ENCODE results near the gene WDCP.
"Not testable (repeated sequence)": the region's sequence is repeated elsewhere in the genome, so short reads cannot be mapped to it uniquely, and the experiment has no call there.

WDCP gene, protein sequence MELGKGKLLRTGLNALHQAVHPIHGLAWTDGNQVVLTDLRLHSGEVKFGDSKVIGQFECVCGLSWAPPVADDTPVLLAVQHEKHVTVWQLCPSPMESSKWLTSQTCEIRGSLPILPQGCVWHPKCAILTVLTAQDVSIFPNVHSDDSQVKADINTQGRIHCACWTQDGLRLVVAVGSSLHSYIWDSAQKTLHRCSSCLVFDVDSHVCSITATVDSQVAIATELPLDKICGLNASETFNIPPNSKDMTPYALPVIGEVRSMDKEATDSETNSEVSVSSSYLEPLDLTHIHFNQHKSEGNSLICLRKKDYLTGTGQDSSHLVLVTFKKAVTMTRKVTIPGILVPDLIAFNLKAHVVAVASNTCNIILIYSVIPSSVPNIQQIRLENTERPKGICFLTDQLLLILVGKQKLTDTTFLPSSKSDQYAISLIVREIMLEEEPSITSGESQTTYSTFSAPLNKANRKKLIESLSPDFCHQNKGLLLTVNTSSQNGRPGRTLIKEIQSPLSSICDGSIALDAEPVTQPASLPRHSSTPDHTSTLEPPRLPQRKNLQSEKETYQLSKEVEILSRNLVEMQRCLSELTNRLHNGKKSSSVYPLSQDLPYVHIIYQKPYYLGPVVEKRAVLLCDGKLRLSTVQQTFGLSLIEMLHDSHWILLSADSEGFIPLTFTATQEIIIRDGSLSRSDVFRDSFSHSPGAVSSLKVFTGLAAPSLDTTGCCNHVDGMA

DNA sequence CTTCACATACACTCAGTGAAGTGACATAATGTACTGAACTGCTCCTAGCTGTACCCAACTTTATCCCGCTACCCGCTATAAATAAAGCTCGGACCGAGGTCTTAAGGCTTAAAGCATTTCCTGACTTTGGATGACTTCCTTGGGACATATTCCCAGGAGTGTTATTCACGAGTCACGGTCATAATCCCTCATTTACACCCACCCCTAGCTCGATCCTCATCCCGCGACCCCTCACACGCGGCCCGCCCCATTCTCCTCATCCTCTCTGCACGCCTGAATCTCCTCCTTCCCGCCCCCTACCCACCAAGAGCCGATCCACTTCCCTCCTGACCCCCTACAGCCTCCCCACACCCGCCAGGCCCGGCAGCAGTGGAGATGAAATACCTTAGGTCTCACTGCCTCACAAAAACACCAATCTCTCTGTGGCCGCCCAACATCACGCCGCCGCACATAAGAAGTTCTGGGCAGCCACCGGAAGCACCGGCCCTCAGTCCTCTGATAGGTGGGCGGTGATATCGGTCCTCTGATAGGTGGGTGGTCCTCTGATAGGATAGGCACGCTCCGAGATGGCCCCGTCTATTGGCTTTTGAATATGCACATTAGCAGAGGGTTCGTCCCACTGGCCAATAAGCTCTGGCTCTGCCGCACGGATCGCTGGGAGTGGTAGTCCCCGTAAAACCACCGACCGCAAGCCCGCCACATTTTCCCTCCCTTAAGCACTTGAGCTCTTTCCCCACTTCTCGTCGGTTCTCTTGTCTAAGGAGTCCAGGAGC, at the start of gene WDCP:
WDCP (minus strand) TSS at position 462 of the 773 bp plus-strand sequence. CDS start 7,897 bp downstream, outside the sequence.
- DNase-seq (ENCODE audit: low read depth, low spot score): peak; percentile 97

DNA sequence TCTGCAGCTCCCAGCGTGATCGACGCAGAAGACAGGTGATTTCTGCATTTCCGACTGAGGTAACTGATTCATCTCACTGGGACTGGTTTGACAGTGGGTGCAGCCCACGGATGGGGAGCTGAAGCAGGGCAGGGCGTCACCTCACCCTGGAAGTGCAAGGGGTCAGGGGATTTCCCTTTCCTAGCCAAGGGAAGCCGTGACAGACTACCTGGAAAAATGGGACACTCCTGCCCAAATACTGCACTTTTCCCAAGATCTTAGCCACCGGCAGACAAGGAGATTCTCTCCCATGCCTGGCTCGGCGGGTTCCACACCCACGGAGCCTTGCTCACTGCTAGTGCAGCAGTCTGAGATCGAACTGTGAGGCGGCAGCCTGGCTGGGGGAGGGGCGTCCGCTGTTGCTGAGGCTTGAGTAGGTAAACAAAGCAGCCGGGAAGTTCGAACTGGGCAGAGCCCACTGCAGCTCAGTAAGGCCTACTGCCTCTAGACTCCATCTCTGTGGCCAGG, 48.0 kb upstream of the WDCP start:
- DNase-seq (ENCODE audit: low read depth, low spot score): not testable (repeated sequence)

DNA sequence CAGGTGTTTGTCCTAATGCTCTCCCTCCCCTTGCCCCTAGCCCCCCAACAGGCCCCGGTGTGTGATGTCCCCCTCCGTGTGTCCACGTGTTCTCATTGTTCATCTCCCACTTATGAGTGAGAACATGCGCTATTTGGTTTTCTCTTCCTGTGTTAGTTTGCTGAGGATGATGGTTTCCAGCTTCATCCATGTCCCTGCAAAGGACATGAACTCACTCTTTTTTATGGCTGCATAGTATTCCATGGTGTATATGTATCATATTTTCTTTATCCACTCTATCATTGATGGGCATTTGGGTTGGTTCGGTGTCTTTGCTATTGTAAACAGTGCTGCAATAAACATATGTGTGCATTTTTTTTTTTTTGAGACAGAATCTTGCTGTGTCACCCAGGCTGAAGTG, 46.1 kb upstream of the WDCP start:
- not testable (repeated sequence) for DNase-seq (ENCODE audit: low read depth, low spot score)

DNA sequence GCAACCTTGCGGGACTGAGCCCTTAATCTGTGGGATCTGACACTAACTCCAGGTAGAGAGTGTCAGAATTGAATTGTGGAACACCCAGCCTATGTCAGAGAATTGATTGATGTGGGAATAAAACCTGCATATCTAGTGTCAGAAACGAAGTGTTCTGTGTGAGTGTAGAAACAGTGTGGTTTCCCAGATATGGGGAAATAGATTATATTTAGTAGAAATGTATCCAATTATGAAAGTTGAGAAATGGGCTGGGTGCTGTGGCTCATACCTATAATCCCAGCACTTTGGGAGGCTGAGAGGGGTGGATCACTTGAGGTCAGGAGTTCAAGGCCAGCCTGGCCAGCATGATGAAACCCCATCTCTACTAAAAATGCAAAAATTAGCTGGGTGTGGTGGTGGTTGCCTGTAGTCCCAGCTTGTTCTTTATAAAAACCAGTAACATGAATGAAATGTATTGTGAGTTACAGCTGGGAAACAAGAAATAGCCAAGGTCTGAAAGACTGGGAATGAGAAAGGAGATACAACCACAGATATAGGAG, 41.7 kb upstream of the WDCP start:
- no peak for DNase-seq (ENCODE audit: low read depth, low spot score)

DNA sequence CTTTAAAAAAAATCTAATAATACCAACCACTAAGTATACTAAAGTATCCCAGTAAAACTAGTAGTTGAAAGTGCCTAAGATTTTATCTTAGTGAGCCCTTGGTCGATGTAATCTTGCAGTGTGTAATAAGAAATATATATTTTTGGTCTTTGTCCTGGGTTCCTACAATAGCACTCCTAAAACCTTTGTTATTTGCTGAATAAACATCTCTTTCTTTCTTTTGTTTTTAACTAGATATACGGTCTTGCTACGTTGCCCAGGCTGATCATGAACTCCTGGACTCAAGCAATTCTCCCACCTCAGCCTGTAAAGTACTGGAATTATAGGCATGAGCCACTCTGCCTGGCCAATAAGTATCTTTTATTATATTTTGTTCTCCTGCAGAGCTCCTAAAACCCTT, 39.8 kb upstream of the WDCP start:
- no peak for DNase-seq (ENCODE audit: low read depth, low spot score)

DNA sequence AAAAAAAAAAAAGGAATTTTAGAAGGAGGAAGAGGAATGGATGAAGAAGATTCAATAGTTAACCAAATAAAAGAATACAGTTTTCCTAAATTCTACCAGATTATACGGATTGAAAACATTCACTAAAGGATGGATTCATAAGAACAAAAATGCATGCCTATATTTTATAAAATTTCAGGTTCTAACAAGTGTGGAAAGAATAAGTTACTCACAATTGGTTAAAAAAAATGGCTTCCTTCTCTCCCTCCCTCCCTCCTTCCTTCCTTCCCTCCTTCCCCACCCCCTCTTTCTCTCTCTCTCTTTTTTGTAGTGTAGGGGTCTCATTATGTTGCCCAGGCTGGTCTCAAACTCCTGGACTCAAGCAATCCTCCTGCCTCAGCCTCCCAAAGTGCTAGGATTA, 39.0 kb upstream of the WDCP start:
- DNase-seq (ENCODE audit: low read depth, low spot score): no peak

DNA sequence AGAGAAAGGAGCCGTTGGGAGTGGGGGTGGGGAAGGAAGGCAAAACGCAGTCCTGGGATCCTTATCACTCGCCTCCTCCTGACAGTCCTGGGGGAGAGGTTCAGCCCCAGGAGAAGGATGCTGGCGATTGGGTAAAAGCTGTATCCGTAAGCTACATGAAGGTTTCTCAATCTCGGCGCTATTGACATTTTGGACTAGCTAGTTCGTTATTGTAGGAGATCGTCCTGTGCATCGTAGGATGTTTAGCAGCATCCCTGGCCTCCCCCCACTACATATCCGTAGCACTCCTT, 38.0 kb upstream of the WDCP start:
- no peak for DNase-seq (ENCODE audit: low read depth, low spot score)

DNA sequence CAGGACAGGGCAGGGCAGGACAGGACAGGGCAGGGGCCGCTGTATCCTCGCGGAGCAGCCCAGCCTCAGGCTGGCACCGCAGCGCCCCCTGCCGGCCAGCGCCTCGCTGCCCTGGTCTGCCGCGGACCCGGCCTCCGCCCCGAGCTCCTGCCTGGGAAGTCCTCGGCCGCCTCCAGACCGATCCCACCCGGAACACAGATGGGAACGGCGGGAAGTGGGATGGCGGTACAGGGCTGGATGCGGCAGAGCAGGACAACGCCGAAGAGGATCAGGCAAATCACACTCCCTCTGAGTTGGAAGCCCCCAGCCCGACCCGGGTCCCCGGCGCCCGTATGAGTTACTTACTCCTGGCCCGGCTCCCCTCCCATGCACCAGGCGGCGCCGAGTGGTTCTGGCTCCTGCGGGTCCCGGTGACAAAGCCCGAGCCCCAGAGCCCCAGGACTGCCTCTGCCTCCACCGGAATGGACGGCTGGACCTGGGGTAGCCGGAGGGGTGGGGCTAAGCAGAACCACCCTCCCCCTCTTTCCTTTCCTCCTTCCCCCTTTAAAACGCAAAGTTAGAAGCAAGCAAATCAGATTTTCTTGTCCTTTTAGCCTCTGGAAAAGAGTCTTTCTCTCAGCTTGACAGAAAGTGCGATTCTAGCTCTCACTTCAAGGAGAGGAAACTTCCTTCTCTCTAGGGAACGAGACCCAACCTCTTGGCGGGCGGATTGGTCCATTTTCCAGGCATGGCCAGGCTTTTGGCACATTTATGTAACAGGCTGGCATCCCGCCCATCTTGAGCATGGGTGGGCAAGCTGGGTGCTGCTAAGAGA, 37.4 kb upstream of the WDCP start, which contains the start of gene TP53I3:
TP53I3 (minus strand) TSS at position 449 of the 814 bp plus-strand sequence. CDS start 508 bp downstream, outside the sequence.
- DNase-seq (ENCODE audit: low read depth, low spot score): no peak

DNA sequence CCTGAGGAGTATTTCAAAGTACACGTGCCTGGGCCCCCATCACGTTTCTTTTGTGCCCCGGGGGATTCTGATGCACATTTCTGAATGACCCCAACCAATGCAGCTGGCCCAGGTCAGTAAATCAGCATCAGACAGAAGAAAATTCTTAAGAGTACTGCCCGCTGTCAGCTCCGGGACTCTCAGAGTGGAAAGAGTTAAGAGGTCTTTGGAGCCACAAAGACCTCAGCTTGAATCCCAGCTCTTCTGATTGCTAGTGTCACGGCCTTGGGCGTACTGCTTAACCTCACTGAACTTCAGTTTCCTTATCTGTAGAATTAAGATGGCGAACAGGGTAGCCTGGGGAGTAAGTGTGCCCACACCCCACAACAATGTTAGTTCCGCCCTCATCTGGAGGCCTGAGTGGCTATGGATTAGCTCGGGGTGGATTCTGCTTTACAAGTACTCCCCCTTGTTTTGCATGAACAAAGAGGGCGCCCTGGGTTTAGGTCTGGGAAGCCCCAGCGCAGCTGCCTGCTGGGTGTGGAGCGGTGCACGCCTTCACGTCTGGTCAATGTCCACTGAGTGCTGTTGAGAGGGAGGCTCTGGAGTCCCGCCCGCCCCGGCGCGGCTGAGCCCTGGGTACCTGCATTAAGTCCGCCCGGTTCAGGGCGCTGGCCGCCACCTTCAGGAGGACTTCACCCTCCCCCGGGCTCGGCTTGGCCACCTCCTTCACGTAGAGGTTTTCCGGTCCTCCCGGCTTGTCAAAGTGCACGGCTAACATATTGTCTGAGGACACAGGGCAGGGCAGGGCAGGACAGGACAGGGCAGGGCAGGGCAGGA, 36.6 kb upstream of the WDCP start:
- DNase-seq (ENCODE audit: low read depth, low spot score): no peak

DNA sequence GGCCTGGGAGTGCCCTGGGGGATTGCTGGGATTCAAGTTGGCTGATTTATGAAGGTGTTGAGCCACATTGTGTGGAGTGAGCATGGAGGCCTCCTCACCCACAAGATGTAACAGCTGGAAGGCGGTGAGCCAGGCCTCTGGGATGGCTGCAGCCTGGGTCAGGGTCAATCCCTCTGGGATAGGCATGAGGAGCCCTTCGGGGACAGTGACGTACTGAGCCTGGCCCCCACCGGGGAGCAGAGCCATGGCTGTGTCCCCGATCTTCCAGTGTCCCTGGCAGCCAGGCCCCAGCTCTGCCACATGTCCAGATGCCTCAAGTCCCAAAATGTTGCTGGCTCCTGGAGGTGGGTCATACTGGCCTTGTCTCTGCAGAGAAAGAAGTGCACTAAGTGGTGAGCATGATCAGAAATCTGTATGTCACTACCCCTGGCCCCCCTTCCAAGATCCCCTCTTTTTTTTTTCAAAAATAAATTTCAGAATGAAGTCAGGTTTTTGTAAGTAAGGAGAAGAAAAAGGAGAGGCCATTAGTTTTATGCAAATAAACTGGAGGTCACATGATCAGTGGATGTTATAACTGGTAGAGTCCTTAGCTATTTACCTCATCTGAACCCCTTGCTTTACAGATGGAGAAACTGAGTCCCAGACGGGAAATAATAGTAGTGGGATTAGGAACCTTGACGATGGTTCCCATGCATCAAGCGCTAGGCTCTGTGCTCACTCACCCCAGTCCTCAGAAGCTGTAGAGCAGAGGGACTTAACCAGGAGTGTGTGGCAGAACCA, 35.8 kb upstream of the WDCP start:
- DNase-seq (ENCODE audit: low read depth, low spot score): no peak

DNA sequence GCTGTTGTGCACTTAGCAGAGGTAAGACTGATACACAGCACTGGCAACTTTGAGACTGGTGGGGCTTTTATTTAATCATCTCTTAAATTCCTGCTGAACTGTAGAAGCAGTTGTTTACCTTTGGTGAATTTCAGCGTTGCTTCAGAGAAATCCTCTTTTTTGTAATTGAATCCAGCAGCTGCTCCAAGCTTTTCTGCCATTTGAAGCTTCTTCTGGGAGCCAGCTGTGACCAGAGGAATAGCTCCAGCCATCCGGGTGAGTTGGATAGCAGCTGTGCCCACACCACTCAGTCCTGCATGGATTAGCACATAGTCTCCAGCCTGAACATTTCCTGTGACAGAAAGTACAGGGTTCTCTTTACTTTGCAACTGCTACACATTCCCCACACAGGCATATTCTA, 33.5 kb upstream of the WDCP start:
- DNase-seq (ENCODE audit: low read depth, low spot score): no peak

DNA sequence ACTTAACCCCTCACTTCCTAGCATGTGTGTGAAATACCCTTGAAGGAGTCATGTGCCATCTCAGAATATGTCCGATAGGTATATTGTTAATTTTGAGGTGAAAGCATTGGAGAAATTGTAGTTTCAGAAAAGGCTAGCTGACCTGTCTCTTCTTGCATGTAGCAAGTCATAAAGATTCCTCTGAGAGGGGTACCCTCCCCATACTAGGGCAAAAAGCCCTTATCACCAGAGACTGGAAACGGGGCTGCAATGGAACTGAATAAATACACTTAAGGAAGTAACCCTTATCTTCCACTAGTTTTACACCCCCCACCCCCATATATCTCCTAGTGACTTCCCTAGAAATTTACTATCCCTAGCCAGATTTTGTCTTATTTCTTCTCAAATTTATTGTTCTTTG, 30.7 kb upstream of the WDCP start:
- DNase-seq (ENCODE audit: low read depth, low spot score): no peak

DNA sequence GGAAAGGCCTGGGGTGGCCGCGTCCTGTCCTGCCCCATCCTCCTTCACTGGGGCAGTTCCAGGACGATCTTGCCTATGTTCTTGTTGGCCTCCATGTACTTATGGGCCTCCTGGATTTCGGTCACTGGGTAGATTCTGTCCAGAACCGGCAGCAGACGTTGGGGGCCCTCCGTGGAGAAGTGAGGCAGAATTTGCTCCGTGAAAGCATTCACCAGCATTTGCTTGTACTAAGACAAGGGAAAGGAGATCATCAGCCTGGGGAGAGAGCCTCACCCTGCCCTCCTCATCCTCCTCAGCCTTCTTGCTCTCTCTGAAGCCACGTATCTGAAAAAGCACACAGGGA, 30.3 kb upstream of the WDCP start:
- no peak for DNase-seq (ENCODE audit: low read depth, low spot score)

DNA sequence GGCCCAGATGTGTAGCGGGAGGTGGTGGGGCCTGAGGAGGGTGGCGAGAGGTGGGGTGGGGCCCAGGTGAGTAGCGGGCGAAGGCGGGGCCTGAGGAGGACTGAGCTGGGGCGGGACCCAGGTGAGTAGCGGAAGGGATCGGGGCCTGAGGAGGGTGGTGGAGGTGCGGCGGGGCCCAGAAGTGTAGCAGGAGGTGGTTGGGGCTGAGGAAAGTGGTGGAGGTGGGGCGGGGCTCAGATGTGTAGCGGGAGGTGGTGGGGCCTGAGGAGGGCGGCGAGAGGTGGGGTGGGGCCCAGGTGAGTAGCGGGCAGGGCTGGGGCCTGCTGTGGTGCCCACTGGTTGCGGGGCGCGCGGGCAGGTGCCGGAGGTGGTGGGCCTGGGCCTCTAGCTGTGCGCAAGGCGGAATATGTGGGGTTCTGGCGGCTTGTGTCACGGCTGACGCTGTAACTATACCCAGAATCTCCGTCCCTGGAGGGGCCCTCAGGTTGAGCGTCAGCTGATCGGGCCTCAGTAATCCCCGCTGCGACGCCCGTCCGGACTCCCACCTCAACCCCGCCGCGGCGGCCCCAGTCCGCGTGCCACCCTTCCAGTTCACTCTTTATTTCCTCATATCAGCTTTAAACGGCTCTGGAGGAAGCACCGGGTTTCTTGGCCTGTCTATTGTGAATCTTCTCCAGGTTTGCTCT, 29.8 kb upstream of the WDCP start:
- no peak for DNase-seq (ENCODE audit: low read depth, low spot score)

DNA sequence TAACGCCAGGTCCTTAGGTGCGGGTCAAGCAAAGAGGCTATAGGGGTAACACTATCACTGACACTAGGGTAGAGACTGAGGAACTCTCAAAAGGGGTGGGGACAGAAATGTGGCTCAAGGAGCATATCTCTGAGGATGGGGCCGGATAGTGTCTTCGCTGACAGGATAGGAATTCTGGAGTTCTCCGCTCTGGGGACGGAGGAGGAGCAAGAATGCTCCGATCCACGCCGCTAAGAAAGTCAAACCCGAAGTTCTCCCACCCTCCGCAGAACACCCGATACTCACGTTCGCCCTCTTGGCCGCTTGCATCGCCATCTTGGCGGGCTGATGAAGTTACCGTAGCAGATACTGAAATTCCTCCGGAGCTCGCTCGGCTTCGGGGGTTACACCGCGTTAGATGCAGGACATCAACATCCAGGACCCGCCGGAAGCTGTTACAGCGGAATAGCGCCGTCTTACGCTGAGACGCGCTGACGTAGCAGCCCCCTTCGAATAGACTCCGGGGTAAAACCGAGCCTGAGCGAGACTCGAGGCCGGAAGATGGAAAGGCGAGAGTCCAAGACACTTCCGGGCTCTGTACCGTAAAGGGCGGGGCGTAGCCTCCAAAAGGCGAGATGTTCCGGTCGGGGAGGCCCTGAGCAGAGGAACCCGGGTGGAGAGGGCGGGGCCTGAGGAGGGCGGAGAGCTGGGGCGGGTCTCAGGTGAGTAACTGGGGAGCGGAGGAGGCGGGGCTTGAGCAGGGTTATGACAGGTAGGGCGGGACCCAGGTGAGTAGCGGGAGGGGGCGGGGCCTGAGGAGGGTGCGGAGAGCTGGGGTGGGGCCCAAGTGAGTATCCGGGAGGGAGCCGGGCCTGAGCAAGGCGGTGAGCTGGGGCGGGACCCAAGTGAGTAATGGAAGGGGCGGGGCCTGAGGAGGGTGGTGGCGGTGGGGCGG, 29.0 kb upstream of the WDCP start, which contains the start of gene SF3B6:
SF3B6 (minus strand) TSS at position 412 of the 934 bp plus-strand sequence; CDS start at position 315, 97 bp downstream.
- peak; percentile 97 for DNase-seq (ENCODE audit: low read depth, low spot score)

DNA sequence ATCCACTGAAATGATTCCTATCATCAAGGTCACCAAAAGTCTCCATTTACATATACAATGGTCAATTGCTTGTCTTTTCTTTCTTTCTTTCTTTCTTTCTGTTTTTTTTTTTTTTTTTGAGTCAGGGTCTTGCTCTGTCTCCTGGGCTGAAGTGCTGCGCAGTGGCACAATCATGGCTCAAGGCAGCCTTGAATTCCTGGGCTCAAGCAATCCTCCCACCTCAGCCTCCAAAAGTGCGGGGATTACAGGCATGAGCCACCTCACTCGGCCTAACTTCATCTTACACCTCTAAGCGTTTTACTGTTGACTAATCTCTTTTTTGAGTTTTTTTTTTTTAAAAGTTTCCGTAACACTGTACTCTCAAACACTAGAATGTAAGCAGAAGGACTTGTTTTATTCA, 28.1 kb upstream of the WDCP start:
- no peak for DNase-seq (ENCODE audit: low read depth, low spot score)

DNA sequence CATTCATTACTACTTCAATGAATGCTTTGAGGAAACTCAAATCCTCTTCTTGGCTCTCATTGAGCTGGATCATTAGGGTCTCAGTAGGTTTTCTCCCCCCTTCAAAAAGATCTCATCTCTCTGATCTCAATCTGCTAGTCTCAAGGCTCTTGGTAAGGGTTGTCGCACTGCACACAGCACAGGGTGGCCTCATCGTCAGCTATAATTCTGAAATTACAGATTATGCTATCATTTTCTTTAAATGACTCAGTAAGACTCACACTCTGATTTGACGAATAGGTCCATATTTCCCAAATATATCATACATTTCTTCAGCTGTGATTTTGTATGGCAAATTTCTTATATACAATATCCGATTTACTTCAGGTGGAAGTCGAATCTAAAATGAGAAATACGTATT, 26.6 kb upstream of the WDCP start:
- DNase-seq (ENCODE audit: low read depth, low spot score): no peak

DNA sequence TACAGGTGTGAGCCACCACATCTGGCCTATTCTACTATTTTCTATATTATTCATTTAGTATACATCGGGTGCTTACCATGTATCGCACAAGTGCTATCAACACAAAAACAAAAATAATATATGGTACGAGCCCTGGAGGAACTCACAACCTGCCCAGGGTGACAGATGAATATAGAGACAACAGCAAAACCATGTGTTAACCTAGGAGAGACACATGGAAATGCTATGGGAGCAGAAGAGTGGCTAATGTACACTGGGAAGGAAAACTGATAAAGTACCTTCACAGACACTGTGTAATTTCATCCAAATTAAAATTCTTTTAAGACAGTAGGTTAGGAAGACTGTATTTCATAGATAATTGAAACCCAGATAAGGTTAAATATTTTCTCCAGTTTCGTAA, 25.1 kb upstream of the WDCP start:
- DNase-seq (ENCODE audit: low read depth, low spot score): no peak

Measured in iPS DF 19.7 (cell line).